CD4-positive, CD25-positive, alpha-beta regulatory T cell (primary cell): ENCODE measurements around the gene DLG5. TPM values are rescaled to one million over a fixed set of nuclear protein-coding genes. Genes with fewer than 3 reads are reported as not detected.

ENCODE experiments used
- ATAC-seq, 2 donors: fragments of 150-1000 bp; cut with Tn5 transposase; one replicate each; pipeline ENCODE4 v1.10.0; 2021; ENCODE audit warnings: low read depth in 2 of 2, moderate number of reproducible peaks in 2 of 2, moderate library complexity in 1 of 2
- DNase-seq, 3 donors: peaks; one replicate each; pipeline versions ENCODE4 v3.0.0 to v3.0.0-alpha.2; 2012 to 2022; ENCODE audit warnings: mixed read lengths in 1 of 3
- H3K27ac ChIP-seq: one replicate; pipeline ENCODE4 v1.7.0; 2013; ENCODE audit warnings: mild to moderate bottlenecking, low read length; ENCODE audit not compliant: insufficient read depth, poor library complexity, severe bottlenecking
- H3K27me3 ChIP-seq: one replicate; pipeline ENCODE4 v1.7.0; 2013; ENCODE audit warnings: low read length; ENCODE audit not compliant: control insufficient read depth, insufficient read depth
- H3K36me3 ChIP-seq: one replicate; pipeline ENCODE4 v1.7.0; 2013; ENCODE audit warnings: mild to moderate bottlenecking, low read length, moderate library complexity; ENCODE audit not compliant: control insufficient read depth, insufficient read depth
- H3K4me1 ChIP-seq: 2 replicates; pipeline ENCODE4 v1.7.0; 2013; ENCODE audit warnings: mild to moderate bottlenecking, low read length; ENCODE audit not compliant: insufficient read depth, control insufficient read depth, poor library complexity, severe bottlenecking
- H3K4me3 ChIP-seq: one replicate; pipeline ENCODE4 v1.7.0; 2013; ENCODE audit warnings: low read depth, mild to moderate bottlenecking, low read length, moderate library complexity
- H3K9me3 ChIP-seq, 2 experiments: 1 replicate in 1 of 2; 2 replicates in 1 of 2; pipeline ENCODE4 v1.7.0; 2013; ENCODE audit warnings: low read length in 2 of 2, mild to moderate bottlenecking in 1 of 2, moderate library complexity in 1 of 2; ENCODE audit not compliant: control insufficient read depth in 2 of 2
- H3K27ac Mint-ChIP-seq, 3 donors: one replicate each; pipeline ENCODE4 v1.8.0; 2020 to 2022; ENCODE audit warnings: mild to moderate bottlenecking in 3 of 3, mixed read lengths in 3 of 3, moderate library complexity in 2 of 3
- H3K27me3 Mint-ChIP-seq: one replicate; pipeline ENCODE4 v1.8.0; 2022; ENCODE audit warnings: mild to moderate bottlenecking, mixed read lengths
- H3K36me3 Mint-ChIP-seq: one replicate; pipeline ENCODE4 v1.8.0; 2020; ENCODE audit warnings: mixed read lengths
- H3K4me1 Mint-ChIP-seq, 4 donors: one replicate each; pipeline ENCODE4 v1.8.0; 2020 to 2022; ENCODE audit warnings: mixed read lengths in 4 of 4, mild to moderate bottlenecking in 1 of 4
- H3K4me3 Mint-ChIP-seq, 4 donors: one replicate each; pipeline ENCODE4 v1.8.0; 2020 to 2022; ENCODE audit warnings: mild to moderate bottlenecking in 4 of 4, mixed read lengths in 4 of 4, moderate library complexity in 3 of 4
- H3K9me3 Mint-ChIP-seq, 7 donors: one replicate each; pipeline ENCODE4 v1.8.0; 2020 to 2022; ENCODE audit warnings: mixed read lengths in 7 of 7, mild to moderate bottlenecking in 3 of 7, moderate library complexity in 2 of 7
- polyA plus RNA-seq, 4 donors: library from polyadenylated mRNA; unstranded; fragments of 300-500 nt; fragmentation: Illumina TruSeq; gene quantifications; one replicate each; pipeline ENCODE4 v1.2.3, GENCODE V29; 2021
- total RNA-seq: library from RNA; stranded (reverse); gene quantifications from one replicate; pipeline ENCODE4 v1.2.3, GENCODE V29; 2022

Gene DLG5
- total and polyA plus RNA-seq, 5 donors from 2014 or later: 0.06 to 3.7 (median 0.14) TPM; not detected in 1

- no peaks in the 10 kb centered on the region for H3K36me3 ChIP-seq
- H3K27me3 ChIP-seq: no peaks in the 10 kb centered on the region
- no peaks in the 10 kb centered on the region for H3K4me1 ChIP-seq
- no peak for ATAC-seq
- no peak overlapping the region for H3K27ac ChIP-seq
- H3K9me3 ChIP-seq: no peaks in the 10 kb centered on the region
- no peaks in the 10 kb centered on the region for H3K9me3 Mint-ChIP-seq
- no peak overlapping the region for H3K4me3 Mint-ChIP-seq
- no peak overlapping the region for H3K4me3 ChIP-seq
- H3K27me3 Mint-ChIP-seq: no peaks in the 10 kb centered on the region
- H3K4me1 Mint-ChIP-seq: no peaks in the 10 kb centered on the region
- no peak overlapping the region for H3K27ac Mint-ChIP-seq
- no peak for DNase-seq
- H3K36me3 Mint-ChIP-seq: no peaks in the 10 kb centered on the region
Measured at GRCh38 chr10:77909021-77909748, 17.4 kb downstream of the DLG5 start.

GRCh38 chr10:77907900-77908717 lies 18.4 kb downstream of the DLG5 start:
- Mint-ChIP-seq H3K27ac (no peak overlapping the region), H3K27me3 (no peaks in the 10 kb centered on the region), H3K9me3 (no peaks in the 10 kb centered on the region), H3K36me3 (no peaks in the 10 kb centered on the region), H3K4me3 (no peak overlapping the region), H3K4me1 (no peaks in the 10 kb centered on the region)
- Histone ChIP-seq H3K36me3 (no peaks in the 10 kb centered on the region), H3K27ac (no peak overlapping the region), H3K9me3 (no peaks in the 10 kb centered on the region), H3K4me3 (no peak overlapping the region), H3K27me3 (no peaks in the 10 kb centered on the region), H3K4me1 (no peaks in the 10 kb centered on the region)
- ATAC-seq: no peak
- no peak for DNase-seq

DNA sequence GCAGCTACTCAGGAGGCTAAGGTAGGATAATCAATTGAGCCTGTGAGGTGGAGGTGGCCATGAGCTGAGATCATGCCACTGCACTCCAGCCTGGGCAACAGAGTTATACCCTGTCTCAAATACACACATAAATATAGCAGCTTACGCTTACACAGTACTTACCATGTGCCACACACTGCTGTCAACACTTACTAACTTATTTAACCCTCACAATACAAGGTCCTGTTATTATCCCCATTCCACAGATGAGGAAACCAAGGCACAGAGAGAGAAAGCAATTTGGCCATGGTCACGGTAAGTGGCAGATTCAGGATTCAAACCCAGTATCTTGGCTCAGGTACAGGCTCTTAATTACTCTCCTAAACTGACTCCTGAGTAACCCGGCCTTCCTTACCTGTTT lies 19.1 kb downstream of the DLG5 start:
- H3K4me3 ChIP-seq: no peak overlapping the region
- no peak for DNase-seq
- H3K36me3 ChIP-seq: no peaks in the 10 kb centered on the region
- Mint-ChIP-seq H3K4me3 (no peak overlapping the region), H3K27ac (no peak overlapping the region), H3K27me3 (no peaks in the 10 kb centered on the region), H3K4me1 (no peaks in the 10 kb centered on the region), H3K36me3 (no peaks in the 10 kb centered on the region), H3K9me3 (no peaks in the 10 kb centered on the region)
- H3K4me1 ChIP-seq: no peaks in the 10 kb centered on the region
- no peaks in the 10 kb centered on the region for H3K9me3 ChIP-seq
- no peak for ATAC-seq
- no peak overlapping the region for H3K27ac ChIP-seq
- H3K27me3 ChIP-seq: no peaks in the 10 kb centered on the region

DNA sequence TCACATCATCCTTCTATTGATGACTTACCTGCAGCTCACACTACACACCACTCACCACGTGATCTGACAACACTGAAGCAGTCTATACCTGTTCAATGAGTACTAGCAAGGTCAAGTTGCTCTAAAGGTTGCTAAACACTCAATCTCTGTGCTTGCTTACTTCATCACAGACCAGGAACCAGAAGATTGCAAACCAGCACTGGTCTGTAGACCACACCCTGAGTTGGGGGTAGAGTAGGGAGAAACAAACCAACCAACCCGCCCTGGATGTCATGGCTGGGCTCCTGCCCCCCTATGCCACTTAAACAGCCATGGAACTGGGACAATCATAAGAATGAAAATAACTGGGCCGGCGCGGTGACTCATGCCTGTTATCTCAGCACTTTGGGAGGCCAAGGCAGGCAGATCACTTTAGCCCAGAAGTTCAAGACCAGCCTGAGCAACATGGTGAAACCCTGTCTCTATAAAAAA lies 19.6 kb downstream of the DLG5 start:
- no peaks in the 10 kb centered on the region for H3K36me3 Mint-ChIP-seq
- no peak for ATAC-seq
- H3K27me3 ChIP-seq: no peaks in the 10 kb centered on the region
- no peaks in the 10 kb centered on the region for H3K4me1 Mint-ChIP-seq
- no peak overlapping the region for H3K4me3 ChIP-seq
- H3K27me3 Mint-ChIP-seq: no peaks in the 10 kb centered on the region
- no peaks in the 10 kb centered on the region for H3K36me3 ChIP-seq
- H3K9me3 ChIP-seq: no peaks in the 10 kb centered on the region
- H3K9me3 Mint-ChIP-seq: no peaks in the 10 kb centered on the region
- H3K4me1 ChIP-seq: no peaks in the 10 kb centered on the region
- no peak overlapping the region for H3K27ac ChIP-seq
- H3K27ac Mint-ChIP-seq: no peak overlapping the region
- DNase-seq: no peak
- no peak overlapping the region for H3K4me3 Mint-ChIP-seq

DNA sequence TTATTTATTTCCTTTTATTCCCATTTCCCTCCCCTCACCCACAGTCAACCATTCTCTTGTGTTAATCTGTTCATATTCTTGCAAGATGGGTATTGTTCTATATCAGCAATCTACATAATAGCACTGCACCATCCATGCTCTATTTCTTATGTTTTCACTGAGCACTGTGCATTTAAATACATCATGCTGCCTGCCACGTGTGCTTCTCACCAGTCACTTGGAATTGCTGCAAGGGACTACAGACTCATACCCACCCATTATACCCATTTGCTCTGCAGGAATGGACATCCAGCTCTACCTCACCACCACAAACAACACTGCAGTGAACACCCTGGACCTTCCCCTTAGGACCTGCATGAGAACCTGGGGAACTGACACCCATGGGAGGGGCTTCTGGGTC lies 20.8 kb downstream of the DLG5 start:
- H3K36me3 Mint-ChIP-seq: no peaks in the 10 kb centered on the region
- no peaks in the 10 kb centered on the region for H3K27me3 ChIP-seq
- no peak overlapping the region for H3K4me3 ChIP-seq
- H3K9me3 Mint-ChIP-seq: no peaks in the 10 kb centered on the region
- no peak for DNase-seq
- H3K36me3 ChIP-seq: no peaks in the 10 kb centered on the region
- H3K27ac Mint-ChIP-seq: no peak overlapping the region
- H3K27ac ChIP-seq: no peak overlapping the region
- no peak for ATAC-seq
- H3K4me3 Mint-ChIP-seq: no peak overlapping the region
- no peaks in the 10 kb centered on the region for H3K4me1 ChIP-seq
- H3K9me3 ChIP-seq: no peaks in the 10 kb centered on the region
- H3K4me1 Mint-ChIP-seq: no peaks in the 10 kb centered on the region
- H3K27me3 Mint-ChIP-seq: no peaks in the 10 kb centered on the region

DNA sequence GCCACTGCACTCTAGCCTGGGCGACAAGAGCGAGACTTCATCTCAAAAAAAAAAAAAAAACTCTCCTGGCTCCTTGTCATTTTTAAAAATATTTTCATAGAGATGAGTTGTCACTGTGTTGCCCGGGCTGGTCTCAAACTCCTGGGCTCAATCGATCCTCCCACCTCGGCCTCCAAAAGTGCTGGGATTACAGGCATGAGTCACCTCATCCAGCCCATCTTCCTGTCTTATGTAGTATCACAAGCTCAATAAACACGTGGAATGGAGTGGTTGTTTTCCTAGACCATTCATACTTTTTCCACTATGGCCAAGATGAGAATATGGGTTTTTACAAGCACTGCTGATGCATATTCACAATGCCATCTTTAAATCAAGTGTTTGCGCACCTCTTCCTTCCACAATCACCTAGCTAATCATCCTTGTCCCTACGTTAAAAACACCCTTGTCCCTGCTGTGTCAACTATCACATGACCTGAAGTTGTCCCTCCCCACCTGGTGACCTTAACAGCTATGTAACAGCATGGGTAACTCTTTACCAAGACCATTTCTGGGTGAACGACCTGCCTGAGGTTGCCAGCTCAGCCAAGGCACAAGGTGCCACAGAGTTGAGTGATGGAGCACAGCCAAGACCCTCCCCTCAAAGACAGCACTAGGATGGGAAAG lies 21.3 kb downstream of the DLG5 start:
- H3K9me3 Mint-ChIP-seq: no peaks in the 10 kb centered on the region
- H3K4me3 Mint-ChIP-seq: no peak overlapping the region
- Histone ChIP-seq H3K27ac (no peak overlapping the region), H3K9me3 (no peaks in the 10 kb centered on the region), H3K4me1 (no peaks in the 10 kb centered on the region), H3K4me3 (no peak overlapping the region), H3K36me3 (no peaks in the 10 kb centered on the region), H3K27me3 (no peaks in the 10 kb centered on the region)
- ATAC-seq: no peak
- no peaks in the 10 kb centered on the region for H3K27me3 Mint-ChIP-seq
- no peaks in the 10 kb centered on the region for H3K36me3 Mint-ChIP-seq
- no peak for DNase-seq
- H3K4me1 Mint-ChIP-seq: no peaks in the 10 kb centered on the region
- H3K27ac Mint-ChIP-seq: peak overlapping the region in 1 of 3 donors; percentile 64

DNA sequence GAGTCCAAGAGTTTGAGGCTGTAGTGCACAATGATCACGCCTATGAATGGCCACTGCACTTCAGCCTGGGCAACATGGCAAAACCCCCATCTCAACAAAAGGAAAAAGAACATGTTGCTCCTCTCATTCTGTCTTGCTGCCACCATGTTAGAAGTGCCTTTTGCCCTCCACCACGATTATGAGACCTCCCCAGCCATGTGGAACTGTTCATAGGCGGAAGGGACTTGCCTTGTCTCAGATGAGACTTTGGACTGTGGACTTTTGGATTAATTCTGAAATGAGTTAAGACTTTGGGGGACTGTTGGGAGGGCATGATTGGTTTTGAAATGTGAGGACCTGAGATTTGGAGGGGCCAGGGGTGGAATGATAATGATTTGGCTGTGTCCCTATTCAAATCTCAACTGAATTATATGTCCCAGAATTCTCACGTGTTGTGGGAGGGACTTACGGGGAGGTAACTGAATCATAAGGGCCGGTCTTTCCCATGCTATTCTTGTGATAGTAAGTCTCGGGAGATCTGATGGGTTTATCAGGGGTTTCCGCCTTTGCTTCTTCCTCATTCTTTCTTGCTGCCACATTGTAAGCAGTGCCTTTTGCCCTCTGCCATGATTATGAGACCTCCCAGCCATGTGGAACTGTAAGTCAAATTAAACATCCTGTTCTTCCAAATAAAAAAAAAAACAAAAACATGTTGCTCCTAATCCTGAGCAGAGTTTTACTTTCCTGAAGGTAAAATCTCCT lies 22.3 kb downstream of the DLG5 start:
- no peak overlapping the region for H3K4me3 ChIP-seq
- no peaks in the 10 kb centered on the region for H3K36me3 Mint-ChIP-seq

More for the DNA sequence above, 22.3 kb downstream of the DLG5 start:
- H3K27ac ChIP-seq: no peak overlapping the region
- Mint-ChIP-seq H3K4me1 (no peaks in the 10 kb centered on the region), H3K27ac (no peak overlapping the region), H3K4me3 (no peak overlapping the region), H3K27me3 (peaks cover 4% of the 10 kb centered on the region), H3K9me3 (no peaks in the 10 kb centered on the region)
- no peaks in the 10 kb centered on the region for H3K36me3 ChIP-seq
- no peaks in the 10 kb centered on the region for H3K4me1 ChIP-seq
- no peak for DNase-seq
- H3K27me3 ChIP-seq: no peaks in the 10 kb centered on the region
- no peaks in the 10 kb centered on the region for H3K9me3 ChIP-seq
- no peak for ATAC-seq
